A673 (cell line): ENCODE results near the gene RSKR. TPM values are rescaled to one million over a fixed set of nuclear protein-coding genes. Genes with fewer than 3 reads are reported as not detected.
A peak's percentile ranks its signal among the peaks of the same experiment; 100 is the strongest.

Experiments
- BruUV-seq: library from RNA; stranded (reverse); fragments of 400-500 nt; replicated peaks from 2 replicates; lab custom pipeline; 2021; lab: Mats Ljungman, UMichigan
- CTCF ChIA-PET: fragments of 300-600 bp; sonication (Branson Sonifier 250); formaldehyde crosslinking; loops from one replicate; lab custom pipeline; 2022; ENCODE audit warnings: antibody characterized with exemption; lab: Charles Lee
- POLR2A ChIA-PET: fragments of 300-600 bp; sonication (Branson Sonifier 250); formaldehyde crosslinking; loops from one replicate; lab custom pipeline; 2022; ENCODE audit warnings: antibody characterized with exemption; ENCODE audit not compliant: low non-redundant PET; lab: Charles Lee
- DNase-seq: peaks from one replicate; pipeline ENCODE4 v3.0.0-alpha.2; 2015; ENCODE audit warnings: low spot score
- H3K27ac ChIP-seq: fragments of 200-600 bp; sonication (generic); 2 replicates; pipeline ENCODE4 v1.5.1; 2016; ENCODE audit warnings: mixed run types, low read depth, mild to moderate bottlenecking, mixed read lengths, antibody characterized with exemption, low read length; ENCODE audit not compliant: poor library complexity, severe bottlenecking
- H3K27me3 ChIP-seq: fragments of 200-600 bp; sonication (generic); replicated peaks from 2 replicates; pipeline ENCODE4 v1.6.1; 2017; ENCODE audit warnings: mixed run types, low read depth, mild to moderate bottlenecking, mixed read lengths, antibody characterized with exemption, low read length; ENCODE audit not compliant: insufficient read depth, poor library complexity
- H3K36me3 ChIP-seq: fragments of 200-600 bp; sonication (generic); 2 replicates; pipeline ENCODE4 v1.6.1; 2016; ENCODE audit warnings: mixed run types, mild to moderate bottlenecking, mixed read lengths, antibody characterized with exemption, low read length; ENCODE audit not compliant: insufficient read depth, poor library complexity, severe bottlenecking
- H3K4me1 ChIP-seq: fragments of 200-600 bp; sonication (generic); 2 replicates; pipeline ENCODE4 v1.6.1; 2017; ENCODE audit warnings: mixed run types, mild to moderate bottlenecking, mixed read lengths, antibody characterized with exemption, low read length; ENCODE audit not compliant: insufficient read depth, poor library complexity, severe bottlenecking
- H3K4me3 ChIP-seq: fragments of 200-600 bp; sonication (generic); 2 replicates; pipeline ENCODE4 v1.5.1; 2016; ENCODE audit warnings: low read depth, mixed run types, mild to moderate bottlenecking, mixed read lengths, low read length; ENCODE audit not compliant: poor library complexity, severe bottlenecking
- H3K9me3 ChIP-seq: fragments of 200-600 bp; sonication (generic); 2 replicates; pipeline ENCODE4 v1.6.1; 2016; ENCODE audit warnings: mixed run types, low read depth, mild to moderate bottlenecking, mixed read lengths, antibody characterized with exemption, low read length; ENCODE audit not compliant: poor library complexity, severe bottlenecking
- EZH2 ChIP-seq: fragments of 200-600 bp; sonication (generic); IDR thresholded peaks from 2 replicates; pipeline ENCODE4 v1.6.1; 2017; ENCODE audit warnings: borderline replicate concordance, low read depth, mild to moderate bottlenecking, mixed read lengths, antibody characterized with exemption, low read length; ENCODE audit not compliant: poor library complexity, severe bottlenecking
- intact Hi-C: fragments of 100-400 bp; cut with micrococcal nuclease; formaldehyde crosslinking; loops from one replicate; pipeline ENCODE4 v1.10.0; 2022; ENCODE audit not compliant: unreplicated experiment
- total RNA-seq: library from RNA; stranded (reverse); gene quantifications from 2 replicates; pipeline ENCODE4 v1.2.3, GENCODE V29; 2021
- TF ChIP-seq, protein P1 (sequence below): fragments of 300-800, 200-600 bp; sonication (generic); conservative IDR thresholded peaks from 2 replicates; pipeline ENCODE4 v1.5.1; 2017; ENCODE audit warnings: low read depth, mild to moderate bottlenecking, antibody characterized with exemption, low read length, moderate library complexity, mixed read lengths

Gene RSKR
- total RNA-seq, 1 experiment from 2014 or later = 36.8 TPM

DNA sequence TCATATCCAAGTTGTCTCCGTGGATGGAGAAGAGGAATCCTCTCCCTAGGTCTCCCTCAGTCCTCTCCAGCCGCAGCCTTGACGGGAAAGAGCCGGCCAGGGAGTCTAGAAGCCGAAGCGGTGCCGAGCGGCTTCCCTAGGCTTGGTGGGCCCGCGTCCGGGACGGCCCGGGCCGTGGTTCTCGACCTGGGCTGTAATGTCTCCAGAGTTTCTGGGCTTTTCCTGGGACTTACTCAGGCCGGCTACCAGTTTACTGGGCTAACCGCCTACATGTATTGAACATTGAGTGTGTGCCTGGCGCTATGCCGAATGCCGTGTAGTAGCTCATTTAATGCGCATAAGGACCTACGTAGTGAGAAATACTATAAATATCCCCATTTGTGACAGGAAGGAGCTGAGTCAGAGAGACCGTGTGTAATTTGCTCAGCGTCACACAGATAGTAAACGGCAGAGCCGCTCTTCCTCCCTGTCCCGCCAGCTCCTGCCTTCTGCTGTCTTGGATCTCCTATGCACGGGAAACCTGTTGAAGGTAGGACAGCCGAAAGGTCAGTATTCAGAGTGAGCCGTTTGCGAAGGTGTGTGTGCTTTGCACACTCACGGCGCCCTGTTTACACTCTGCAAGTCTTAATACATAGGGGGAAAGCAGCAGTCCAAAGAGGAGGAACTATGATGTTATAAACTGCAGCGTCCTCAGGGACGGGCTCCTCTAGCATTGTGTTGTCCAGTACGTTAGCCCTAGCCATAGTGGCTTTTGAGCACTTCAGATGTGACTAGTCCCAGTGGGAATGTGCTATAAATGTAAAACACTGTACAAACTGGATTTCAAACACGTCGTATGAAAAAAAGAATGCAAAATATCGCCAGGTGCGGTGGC lies 14.4 kb downstream of the RSKR start:
- peak; percentile 91 for DNase-seq
- TF ChIP-seq EZH2 = no peak
- TF ChIP-seq, protein P1, sequence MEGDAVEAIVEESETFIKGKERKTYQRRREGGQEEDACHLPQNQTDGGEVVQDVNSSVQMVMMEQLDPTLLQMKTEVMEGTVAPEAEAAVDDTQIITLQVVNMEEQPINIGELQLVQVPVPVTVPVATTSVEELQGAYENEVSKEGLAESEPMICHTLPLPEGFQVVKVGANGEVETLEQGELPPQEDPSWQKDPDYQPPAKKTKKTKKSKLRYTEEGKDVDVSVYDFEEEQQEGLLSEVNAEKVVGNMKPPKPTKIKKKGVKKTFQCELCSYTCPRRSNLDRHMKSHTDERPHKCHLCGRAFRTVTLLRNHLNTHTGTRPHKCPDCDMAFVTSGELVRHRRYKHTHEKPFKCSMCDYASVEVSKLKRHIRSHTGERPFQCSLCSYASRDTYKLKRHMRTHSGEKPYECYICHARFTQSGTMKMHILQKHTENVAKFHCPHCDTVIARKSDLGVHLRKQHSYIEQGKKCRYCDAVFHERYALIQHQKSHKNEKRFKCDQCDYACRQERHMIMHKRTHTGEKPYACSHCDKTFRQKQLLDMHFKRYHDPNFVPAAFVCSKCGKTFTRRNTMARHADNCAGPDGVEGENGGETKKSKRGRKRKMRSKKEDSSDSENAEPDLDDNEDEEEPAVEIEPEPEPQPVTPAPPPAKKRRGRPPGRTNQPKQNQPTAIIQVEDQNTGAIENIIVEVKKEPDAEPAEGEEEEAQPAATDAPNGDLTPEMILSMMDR = no peak
- H3K27me3 ChIP-seq = no peaks in the 10 kb centered on the region
- CTCF ChIA-PET = interaction anchor here (0.6 kb wide), 1 partner anchor 14 kb away, joined by 3 read pairs; the partner anchor contains the start of gene RSKR
- H3K27ac ChIP-seq = peak overlapping the region; percentile 95
- TSS peak; percentile 77 for BruUV-seq
- POLR2A ChIA-PET = no interaction called here
- H3K9me3 ChIP-seq = no peaks in the 10 kb centered on the region
- peaks cover 10% of the 10 kb centered on the region for H3K4me1 ChIP-seq
- peak overlapping the region; percentile 96 for H3K4me3 ChIP-seq
- peaks cover 22% of the 10 kb centered on the region for H3K36me3 ChIP-seq
- intact Hi-C loops = no loop called here

- Histone ChIP-seq H3K27ac (peak within 1 kb of the TSS; percentile 95), H3K27me3 (no peaks in the 10 kb centered on the region), H3K36me3 (peaks cover 28% of the 10 kb centered on the region), H3K4me3 (peak within 1 kb of the TSS; percentile 96), H3K9me3 (no peaks in the 10 kb centered on the region), H3K4me1 (peaks cover 10% of the 10 kb centered on the region)
- DNase-seq = peak; percentile 96
- BruUV-seq = no TSS peak
- intact Hi-C loops = no loop called here
- no peak for TF ChIP-seq EZH2
- TF ChIP-seq, protein P1 = no peak
- POLR2A ChIA-PET = no interaction called here
- CTCF ChIA-PET = interaction anchor here (0.6 to 1.2 kb wide), 2 partner anchors 14 to 15 kb away, joined by 3 read pairs; partner anchors contain the start of gene RSKR
Observed at GRCh38 chr17:28598799-28599310, 15.1 kb downstream of the RSKR start, which contains the start of gene SPAG5. Gene SPAG5 (minus strand): TSS chr17:28599025. CDS start chr17:28598946, 79 bp downstream.

GRCh38 chr17:28598389-28598788 lies 15.6 kb downstream of the RSKR start:
- DNase-seq = no peak
- POLR2A ChIA-PET = no interaction called here
- H3K27ac ChIP-seq = peak overlapping the region; percentile 95
- H3K36me3 ChIP-seq = peaks cover 32% of the 10 kb centered on the region
- CTCF ChIA-PET = interaction anchor here (1.0 to 1.2 kb wide), 2 partner anchors 15 to 49 kb away, joined by 3 read pairs; no protein-coding TSS in a partner anchor
- H3K9me3 ChIP-seq = no peaks in the 10 kb centered on the region
- no peaks in the 10 kb centered on the region for H3K27me3 ChIP-seq
- no peak for TF ChIP-seq EZH2
- TF ChIP-seq, protein P1 = no peak
- peaks cover 10% of the 10 kb centered on the region for H3K4me1 ChIP-seq
- intact Hi-C loops = no loop called here
- peak overlapping the region; percentile 96 for H3K4me3 ChIP-seq
- BruUV-seq = TSS peak; percentile 63
